ENCODE results near the gene GMNN.

The GMNN gene

DNA sequence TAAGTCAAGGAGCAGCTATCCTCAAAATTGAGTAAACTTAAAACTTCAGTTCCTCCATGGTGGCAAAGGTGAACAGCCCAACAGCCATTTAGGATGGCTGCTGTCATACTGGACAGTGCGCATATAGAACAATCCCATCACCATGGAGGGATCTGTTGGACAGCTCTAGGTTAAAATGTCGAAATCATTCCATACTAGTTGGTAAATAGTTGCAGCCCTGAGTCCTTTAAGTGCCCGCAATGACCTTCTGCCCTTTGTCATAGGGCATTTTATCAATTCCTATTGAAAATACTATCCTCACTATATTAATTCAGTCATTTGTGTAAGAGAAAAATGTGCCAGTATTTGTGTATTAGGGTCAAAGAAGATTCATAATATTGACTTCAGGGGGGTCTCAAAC is 32.8 kb downstream of the GMNN start:
- DNase-seq (ENCODE audit: low read depth): no peak

DNA sequence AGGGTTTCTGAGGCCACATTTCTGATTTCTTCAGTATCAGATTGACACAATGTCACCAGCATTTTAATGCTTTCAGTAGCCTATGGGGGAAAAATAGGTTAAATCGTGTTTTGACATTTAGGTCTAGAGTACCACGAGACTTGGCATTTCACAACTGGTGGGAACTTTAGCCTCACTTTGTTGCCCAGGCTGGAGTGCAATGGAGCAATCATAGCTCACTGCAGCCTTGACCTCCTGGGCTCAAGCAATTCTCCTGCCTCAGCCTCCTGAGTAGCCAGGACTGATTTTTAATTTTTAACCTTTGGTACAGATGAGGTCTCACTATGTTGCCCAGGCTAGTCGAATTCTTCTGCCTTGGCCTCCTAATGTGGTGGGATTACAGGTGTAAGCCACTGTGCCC is 35.0 kb downstream of the GMNN start:
- no peak for DNase-seq (ENCODE audit: low read depth)

DNA sequence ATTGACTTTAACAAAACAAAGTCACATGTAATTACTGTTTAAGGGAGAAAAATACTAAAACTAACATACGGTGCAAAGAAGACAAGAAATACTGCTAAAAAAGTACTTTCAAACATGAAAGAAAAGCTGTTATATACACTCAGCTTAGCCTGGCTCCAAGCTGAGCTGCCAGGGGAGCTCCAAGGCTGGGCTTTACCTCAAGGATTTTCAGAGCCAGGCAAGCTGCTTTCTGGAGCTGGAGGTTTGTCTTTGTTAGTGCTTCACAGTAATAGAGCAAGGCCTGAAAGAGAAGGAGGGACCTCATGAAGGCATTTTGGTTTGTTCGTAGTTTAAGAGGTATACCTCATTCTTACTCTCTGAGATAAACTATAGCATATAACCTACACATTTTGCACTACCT is 43.6 kb downstream of the GMNN start:
- no peak for DNase-seq (ENCODE audit: low read depth)

DNA sequence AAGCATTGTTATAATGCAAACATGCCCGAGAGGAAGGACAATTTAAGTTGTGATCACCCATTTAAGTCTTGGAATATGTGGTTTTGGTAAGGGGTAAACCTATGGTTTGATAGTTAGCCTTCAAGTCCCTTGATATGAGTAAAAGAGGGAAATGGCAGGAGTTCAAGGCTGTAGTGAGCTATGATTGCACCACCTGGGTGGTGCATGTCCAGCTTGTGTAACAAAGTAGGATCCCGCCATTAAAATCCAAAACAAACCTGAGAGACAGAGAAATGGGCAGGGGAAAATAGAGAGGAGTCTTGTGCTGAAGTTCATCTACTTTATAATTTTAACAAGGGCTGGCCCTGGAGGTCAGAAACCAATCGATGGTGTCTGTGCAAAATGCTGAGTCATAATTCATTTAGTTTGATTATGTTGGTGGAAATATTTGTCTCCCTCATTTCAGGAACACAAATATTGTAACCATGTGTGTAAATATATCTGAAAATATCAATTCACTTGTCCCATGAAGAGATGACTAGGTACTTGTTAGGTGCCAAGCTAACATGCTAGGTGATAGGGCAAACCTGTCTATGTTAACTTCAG is 47.2 kb downstream of the GMNN start:
- DNase-seq (ENCODE audit: low read depth): no peak

DNA sequence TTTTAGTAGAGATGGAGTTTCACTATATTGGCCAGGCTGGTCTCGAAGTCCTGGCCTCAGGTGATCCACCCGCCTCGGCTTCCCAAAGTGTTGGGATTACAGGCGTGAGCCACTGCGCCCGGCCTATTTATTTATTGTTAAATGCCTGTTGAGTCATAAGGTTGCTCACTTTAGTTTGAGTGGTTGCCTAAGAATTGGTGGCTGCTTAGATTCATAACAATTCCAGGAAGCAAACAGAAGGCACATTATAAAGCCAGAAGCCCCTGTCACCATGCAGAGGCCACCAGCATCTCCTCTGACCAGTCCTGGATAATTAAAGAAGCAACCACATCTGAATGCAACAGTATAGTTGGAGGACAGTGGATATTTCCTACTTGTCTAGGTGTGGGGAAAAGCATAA is 48.0 kb downstream of the GMNN start:
- DNase-seq (ENCODE audit: low read depth): no peak

DNA sequence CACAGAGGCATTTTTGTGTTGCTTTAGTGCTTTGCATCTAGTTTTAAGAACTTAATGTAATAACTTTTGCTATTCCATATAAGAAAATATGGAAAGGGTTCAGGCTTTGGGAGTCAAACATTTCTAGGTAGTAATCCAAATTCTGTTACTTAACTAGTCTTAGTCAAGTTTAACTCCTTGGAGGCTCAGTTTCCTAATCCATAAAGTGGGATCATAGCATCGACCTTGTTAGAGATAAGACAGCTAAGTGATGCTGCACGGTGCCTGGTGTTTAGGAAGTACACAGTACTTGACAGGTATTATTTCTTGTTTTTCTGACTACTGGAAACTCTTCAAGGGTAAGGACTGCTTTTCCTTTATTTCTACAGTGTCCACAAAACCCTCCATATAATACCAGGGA is 48.4 kb downstream of the GMNN start:
- no peak for DNase-seq (ENCODE audit: low read depth)

DNA sequence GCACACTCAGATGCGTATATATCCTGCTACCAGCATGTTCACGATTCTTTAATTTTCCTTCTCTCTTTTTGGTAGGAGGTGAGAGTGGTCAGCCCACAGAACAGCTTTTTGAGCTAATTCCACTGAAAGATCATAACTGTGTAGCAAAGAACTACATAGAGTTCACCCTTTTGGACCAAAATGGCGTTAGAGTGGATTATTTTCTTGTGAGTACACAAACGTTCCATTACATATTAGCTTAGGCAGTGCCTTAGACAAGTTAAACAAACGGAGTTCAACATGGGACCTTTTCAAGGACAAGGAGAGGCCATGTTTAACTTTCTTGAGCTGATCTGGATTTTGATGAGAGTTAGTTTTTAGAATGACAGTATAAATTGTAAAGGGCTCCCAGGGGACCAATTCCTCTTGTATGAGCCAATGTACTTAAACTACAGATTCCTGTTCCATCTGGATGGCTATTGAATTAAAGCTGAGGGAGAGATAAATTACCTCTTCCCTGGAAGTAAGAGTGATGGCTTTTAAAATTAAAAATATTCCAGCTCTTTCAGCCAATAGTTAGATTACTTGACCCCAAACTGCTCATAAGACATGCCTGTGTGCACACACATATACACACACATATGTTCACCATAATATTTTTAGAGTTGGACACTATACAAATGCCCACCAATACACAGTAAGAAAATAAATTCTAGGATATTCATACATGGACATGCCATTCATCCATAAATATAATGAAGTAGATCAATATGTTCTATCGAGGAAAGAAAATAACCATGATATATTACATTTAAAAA is 49.6 kb downstream of the GMNN start:
- DNase-seq (ENCODE audit: low read depth): no peak

DNA sequence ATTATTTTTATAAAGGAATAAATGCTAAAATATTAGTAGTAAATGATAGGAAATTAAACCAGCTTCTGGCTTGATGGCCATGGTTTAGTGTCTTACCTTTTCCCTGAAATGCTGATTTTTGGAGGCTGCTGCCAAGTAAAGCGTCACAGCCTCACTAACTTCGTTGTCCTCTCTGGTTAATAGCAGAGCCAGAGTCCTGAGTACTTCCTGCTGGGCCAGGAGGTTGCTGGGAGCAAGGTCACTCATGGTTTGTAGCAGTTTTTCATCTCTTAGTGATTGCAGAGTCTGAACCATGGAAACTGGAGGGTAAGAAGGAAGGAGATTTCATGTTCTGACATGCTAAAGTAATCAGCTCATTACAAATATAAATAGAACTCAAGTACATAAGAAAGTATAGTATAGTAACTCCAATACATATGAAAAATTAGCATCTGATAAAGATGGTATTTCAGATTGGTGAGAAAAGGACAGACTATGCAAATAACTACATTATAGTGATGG is 50.4 kb downstream of the GMNN start:
- no peak for DNase-seq (ENCODE audit: low read depth)

DNA sequence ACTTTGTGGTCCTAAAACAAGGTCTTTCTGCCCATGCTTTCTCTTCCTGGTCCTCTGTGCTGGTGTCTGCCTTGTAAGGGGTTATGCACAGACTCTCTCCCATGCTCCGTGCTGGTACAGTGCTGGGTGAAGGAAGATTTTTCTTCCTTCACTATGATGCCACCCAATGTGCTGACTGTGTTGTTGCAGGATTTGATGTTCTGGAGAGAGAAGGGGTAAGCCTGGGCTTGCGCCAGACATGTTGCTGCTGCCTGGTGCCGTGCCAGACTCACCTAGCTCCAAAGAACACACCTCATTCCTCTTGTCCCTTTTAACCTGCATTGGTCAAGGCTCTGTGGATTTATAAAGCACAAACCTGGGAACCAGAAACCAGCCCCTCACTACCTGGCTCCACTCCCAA is 52.4 kb downstream of the GMNN start:
- DNase-seq (ENCODE audit: low read depth): no peak

DNA sequence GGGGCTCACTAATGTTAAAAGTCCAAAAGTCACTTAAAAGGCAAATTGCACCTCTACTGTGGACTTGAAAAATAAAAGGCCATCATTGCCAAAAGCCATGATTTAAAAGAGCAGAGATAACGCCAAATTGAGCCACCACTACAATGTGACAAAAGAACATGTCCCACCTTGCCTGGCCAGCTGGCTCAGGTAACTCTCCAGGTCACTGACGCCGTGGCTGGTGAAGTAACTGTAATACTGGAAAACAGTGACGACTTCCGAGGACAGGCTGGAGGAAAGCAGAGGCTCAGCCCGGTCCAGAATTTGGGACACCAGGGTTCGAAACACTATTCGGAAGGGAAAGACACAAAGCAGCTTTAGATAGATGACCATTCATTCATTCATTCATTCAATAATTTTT is 53.2 kb downstream of the GMNN start:
- no peak for DNase-seq (ENCODE audit: low read depth)

DNA sequence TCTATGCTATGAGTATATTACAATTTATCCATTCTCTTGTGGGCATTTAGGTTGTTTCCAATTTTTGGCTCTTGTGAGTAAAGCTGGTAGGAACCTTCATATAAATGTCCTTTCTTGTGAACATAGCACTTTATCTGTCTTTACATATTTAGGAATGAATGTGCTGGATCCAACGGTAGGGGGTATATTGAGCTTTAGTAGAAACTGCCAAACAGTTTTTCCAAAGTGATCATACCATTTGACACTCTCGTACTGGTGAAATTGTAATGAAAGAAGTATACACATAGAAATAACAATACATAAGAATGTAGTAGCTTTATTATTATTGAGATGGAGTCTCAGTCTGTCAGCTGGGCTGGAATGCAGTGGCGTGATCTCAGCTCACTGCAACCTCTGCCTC is 54.9 kb downstream of the GMNN start:
- no peak for DNase-seq (ENCODE audit: low read depth)

DNA sequence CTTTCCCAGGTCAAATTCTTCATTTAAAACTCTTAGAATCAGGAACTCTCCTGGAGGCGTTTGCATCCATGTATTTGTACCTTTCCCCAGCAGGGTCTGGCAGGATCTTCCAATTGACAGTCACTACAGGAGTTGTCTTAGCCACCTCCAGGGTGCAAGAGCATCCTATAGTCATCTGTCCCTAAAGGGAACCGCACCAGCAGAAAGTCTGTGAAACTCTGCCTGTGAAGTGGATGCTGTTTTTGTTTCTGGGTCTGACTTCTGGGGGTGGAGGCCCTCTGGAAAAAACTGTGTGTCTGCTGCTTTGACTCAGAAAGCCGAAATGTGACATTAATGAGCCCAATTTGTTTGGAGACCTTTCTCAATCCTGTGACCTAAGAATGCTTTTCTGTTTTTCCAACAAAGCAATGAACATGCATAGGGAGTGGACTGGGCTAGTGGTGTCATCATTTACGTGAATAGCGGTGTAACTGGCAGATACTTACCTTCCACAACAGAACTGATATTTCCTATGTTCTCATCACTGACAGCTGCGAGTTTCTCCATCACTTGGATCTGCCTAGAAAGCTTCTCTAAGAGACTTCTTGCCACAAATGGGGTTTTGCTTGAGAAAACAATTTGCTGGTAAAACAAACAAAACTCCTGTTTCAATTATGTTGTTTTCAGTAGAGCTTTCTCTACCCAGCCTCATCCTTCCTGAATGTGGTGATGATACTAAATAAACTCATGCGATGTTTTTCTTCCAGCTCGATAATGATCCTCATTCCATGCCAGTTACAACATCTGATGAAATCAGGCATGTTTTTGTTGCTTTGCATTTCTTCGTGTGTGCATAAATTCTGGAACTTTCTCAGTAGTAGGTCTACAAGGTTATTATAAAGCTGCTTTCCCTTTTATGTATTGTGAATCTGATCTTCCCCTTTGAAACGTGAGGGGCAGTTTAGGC is 57.3 kb downstream of the GMNN start:
- no peak for DNase-seq (ENCODE audit: low read depth)

DNA sequence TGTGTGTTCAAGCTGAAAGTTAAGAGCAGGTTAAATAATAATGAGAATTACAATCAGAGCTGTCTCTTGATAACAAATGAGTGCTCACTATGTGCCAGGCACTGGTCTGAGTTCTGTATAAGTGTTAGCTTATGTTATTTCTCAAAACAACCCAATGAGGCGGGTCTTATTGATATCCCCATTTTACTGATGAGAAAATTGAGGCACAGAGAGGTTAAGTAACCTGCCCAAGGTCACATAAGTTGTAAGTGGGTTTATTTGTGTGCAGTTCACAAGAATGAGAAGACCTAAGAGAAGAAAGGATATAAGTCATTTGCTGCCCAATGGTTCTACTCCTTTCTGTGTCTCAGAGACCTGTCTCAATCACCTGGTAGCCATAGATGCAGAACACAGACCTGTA is 58.1 kb downstream of the GMNN start:
- no peak for DNase-seq (ENCODE audit: low read depth)

DNA sequence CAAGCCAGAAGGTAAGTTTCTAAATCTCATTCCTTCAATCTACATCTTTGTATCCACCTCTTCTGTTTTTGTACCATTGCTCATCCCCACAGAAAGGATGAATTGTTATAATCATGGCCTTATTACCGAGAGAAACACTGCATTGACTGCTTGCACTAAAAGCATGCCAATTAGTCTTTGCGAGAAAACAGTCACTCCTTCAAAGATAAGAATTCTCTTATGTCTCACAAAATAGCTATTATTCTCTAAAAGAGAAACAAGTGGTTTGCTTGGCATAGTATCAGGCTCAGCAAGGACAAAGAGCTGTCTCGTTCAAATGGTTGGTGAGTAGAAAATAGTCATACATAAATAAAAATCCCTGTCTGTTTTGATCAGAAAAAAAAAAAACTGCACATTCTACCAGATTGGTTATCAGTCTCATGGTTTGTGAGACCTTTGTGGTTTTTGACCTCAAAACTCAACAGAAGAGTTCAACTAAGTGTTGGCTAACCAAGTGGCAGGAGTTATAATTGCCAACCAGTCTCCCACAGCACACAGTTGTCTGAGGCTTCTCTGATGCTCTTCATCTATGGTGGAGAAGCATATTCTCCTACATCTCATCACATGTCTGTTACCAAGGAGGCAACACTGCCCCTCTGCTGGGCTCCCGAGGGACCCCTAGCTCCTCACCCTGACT is 59.1 kb downstream of the GMNN start:
- DNase-seq (ENCODE audit: low read depth): no peak

Measured in activated T-helper 1 cell treated with Interleukin-2 at 50 U/mL for 16 hours (primary cell).